ENCODE data around the gene AUNIP.
"Not testable (repeated sequence)": the region's sequence is repeated elsewhere in the genome, so short reads cannot be mapped to it uniquely, and the experiment has no call there.

Gene AUNIP

GRCh38 chr1:25861316-25862286, 2.3 kb upstream of the AUNIP start:
- H3K36me3 Mint-ChIP-seq: no peaks in the 10 kb centered on the region

GRCh38 chr1:25858494-25858893, 763 bp downstream of the AUNIP start:
- peak overlapping the region; percentile 84 for H3K27ac Mint-ChIP-seq
- peak overlapping the region; percentile 93 for H3K4me3 Mint-ChIP-seq
- H3K36me3 Mint-ChIP-seq: no peaks in the 10 kb centered on the region
- H3K4me1 Mint-ChIP-seq: peaks cover 25% of the 10 kb centered on the region
- no peaks in the 10 kb centered on the region for H3K9me3 Mint-ChIP-seq
- H3K27me3 Mint-ChIP-seq: no peaks in the 10 kb centered on the region

More at GRCh38 chr1:25861316-25862286, 2.3 kb upstream of the AUNIP start:
- Mint-ChIP-seq H3K27ac (peak overlapping the region; percentile 86), H3K27me3 (no peaks in the 10 kb centered on the region), H3K4me1 (peaks cover 25% of the 10 kb centered on the region), H3K9me3 (no peaks in the 10 kb centered on the region), H3K4me3 (no peak overlapping the region)

- H3K27ac Mint-ChIP-seq: no peak overlapping the region
- peak overlapping the region; percentile 19 for H3K4me3 Mint-ChIP-seq
- H3K4me1 Mint-ChIP-seq: peaks cover 25% of the 10 kb centered on the region
- H3K27me3 Mint-ChIP-seq: no peaks in the 10 kb centered on the region
- H3K9me3 Mint-ChIP-seq: no peaks in the 10 kb centered on the region
- no peaks in the 10 kb centered on the region for H3K36me3 Mint-ChIP-seq
These were observed 2.4 kb downstream of the AUNIP start for GRCh38 chr1:25856856-25857255.

- Mint-ChIP-seq H3K27me3 (no peaks in the 10 kb centered on the region), H3K4me3 (no peak overlapping the region), H3K9me3 (no peaks in the 10 kb centered on the region), H3K27ac (no peak overlapping the region), H3K36me3 (no peaks in the 10 kb centered on the region), H3K4me1 (peaks cover 12% of the 10 kb centered on the region)
These were observed 4.7 kb downstream of the AUNIP start for GRCh38 chr1:25854554-25854953.

- H3K27me3 Mint-ChIP-seq: no peaks in the 10 kb centered on the region
These were observed 10.7 kb downstream of the AUNIP start for GRCh38 chr1:25848531-25848930.

GRCh38 chr1:25847929-25848328, 11.3 kb downstream of the AUNIP start:
- Mint-ChIP-seq H3K4me1 (no peaks in the 10 kb centered on the region), H3K27me3 (no peaks in the 10 kb centered on the region), H3K36me3 (no peaks in the 10 kb centered on the region), H3K9me3 (no peaks in the 10 kb centered on the region), H3K4me3 (no peak overlapping the region), H3K27ac (no peak overlapping the region)

More at GRCh38 chr1:25848531-25848930, 10.7 kb downstream of the AUNIP start:
- no peaks in the 10 kb centered on the region for H3K9me3 Mint-ChIP-seq
- no peaks in the 10 kb centered on the region for H3K36me3 Mint-ChIP-seq
- H3K4me1 Mint-ChIP-seq: no peaks in the 10 kb centered on the region
- no peak overlapping the region for H3K4me3 Mint-ChIP-seq
- no peak overlapping the region for H3K27ac Mint-ChIP-seq

GRCh38 chr1:25845664-25846063, 13.6 kb downstream of the AUNIP start:
- no peaks in the 10 kb centered on the region for H3K4me1 Mint-ChIP-seq
- no peaks in the 10 kb centered on the region for H3K9me3 Mint-ChIP-seq
- H3K27me3 Mint-ChIP-seq: no peaks in the 10 kb centered on the region
- H3K36me3 Mint-ChIP-seq: no peaks in the 10 kb centered on the region
- no peak overlapping the region for H3K4me3 Mint-ChIP-seq
- H3K27ac Mint-ChIP-seq: no peak overlapping the region

GRCh38 chr1:25844536-25845337, 14.5 kb downstream of the AUNIP start:
- peaks cover 4% of the 10 kb centered on the region for H3K9me3 Mint-ChIP-seq
- H3K27ac Mint-ChIP-seq: no peak overlapping the region
- H3K4me1 Mint-ChIP-seq: no peaks in the 10 kb centered on the region
- H3K4me3 Mint-ChIP-seq: no peak overlapping the region
- H3K36me3 Mint-ChIP-seq: peaks cover 4% of the 10 kb centered on the region
- no peaks in the 10 kb centered on the region for H3K27me3 Mint-ChIP-seq

- peaks cover 5% of the 10 kb centered on the region for H3K9me3 Mint-ChIP-seq
- H3K27ac Mint-ChIP-seq: no peak overlapping the region
- H3K4me1 Mint-ChIP-seq: no peaks in the 10 kb centered on the region
- peaks cover 4% of the 10 kb centered on the region for H3K36me3 Mint-ChIP-seq
- no peak overlapping the region for H3K4me3 Mint-ChIP-seq
- H3K27me3 Mint-ChIP-seq: no peaks in the 10 kb centered on the region
These were observed 15.8 kb downstream of the AUNIP start for GRCh38 chr1:25843483-25843882.

GRCh38 chr1:25839808-25840207, 19.4 kb downstream of the AUNIP start:
- not testable (repeated sequence) for H3K27ac Mint-ChIP-seq, H3K4me1 Mint-ChIP-seq, H3K4me3 Mint-ChIP-seq, H3K27me3 Mint-ChIP-seq, H3K36me3 Mint-ChIP-seq, H3K9me3 Mint-ChIP-seq

- Mint-ChIP-seq H3K36me3 (peaks cover 4% of the 10 kb centered on the region), H3K27me3 (no peaks in the 10 kb centered on the region)
These were observed 21.9 kb downstream of the AUNIP start for GRCh38 chr1:25837262-25837875.

GRCh38 chr1:25836695-25837094, 22.6 kb downstream of the AUNIP start:
- H3K4me1 Mint-ChIP-seq: peaks cover 9% of the 10 kb centered on the region
- no peaks in the 10 kb centered on the region for H3K27me3 Mint-ChIP-seq
- no peak overlapping the region for H3K27ac Mint-ChIP-seq
- H3K9me3 Mint-ChIP-seq: peaks cover 5% of the 10 kb centered on the region
- H3K36me3 Mint-ChIP-seq: peaks cover 4% of the 10 kb centered on the region
- H3K4me3 Mint-ChIP-seq: no peak overlapping the region

More at GRCh38 chr1:25837262-25837875, 21.9 kb downstream of the AUNIP start:
- Mint-ChIP-seq H3K4me1 (peaks cover 2% of the 10 kb centered on the region), H3K9me3 (peaks cover 5% of the 10 kb centered on the region), H3K27ac (no peak overlapping the region), H3K4me3 (no peak overlapping the region)

GRCh38 chr1:25834894-25835293, 24.4 kb downstream of the AUNIP start:
- Mint-ChIP-seq H3K27me3 (no peaks in the 10 kb centered on the region), H3K27ac (no peak overlapping the region), H3K9me3 (peaks cover 2% of the 10 kb centered on the region), H3K4me1 (peaks cover 19% of the 10 kb centered on the region), H3K36me3 (peaks cover 2% of the 10 kb centered on the region), H3K4me3 (no peak overlapping the region)

GRCh38 chr1:25833158-25833557, 26.1 kb downstream of the AUNIP start:
- no peak overlapping the region for H3K27ac Mint-ChIP-seq
- no peaks in the 10 kb centered on the region for H3K27me3 Mint-ChIP-seq

GRCh38 chr1:25832336-25833037, 26.8 kb downstream of the AUNIP start:
- H3K27ac Mint-ChIP-seq: peak overlapping the region; percentile 8
- no peaks in the 10 kb centered on the region for H3K27me3 Mint-ChIP-seq
- H3K9me3 Mint-ChIP-seq: no peaks in the 10 kb centered on the region
- peaks cover 10% of the 10 kb centered on the region for H3K36me3 Mint-ChIP-seq
- H3K4me3 Mint-ChIP-seq: no peak overlapping the region
- peaks cover 19% of the 10 kb centered on the region for H3K4me1 Mint-ChIP-seq

More at GRCh38 chr1:25833158-25833557, 26.1 kb downstream of the AUNIP start:
- no peak overlapping the region for H3K4me3 Mint-ChIP-seq
- H3K4me1 Mint-ChIP-seq: peaks cover 19% of the 10 kb centered on the region
- no peaks in the 10 kb centered on the region for H3K9me3 Mint-ChIP-seq
- peaks cover 7% of the 10 kb centered on the region for H3K36me3 Mint-ChIP-seq

Measured in activated naive CD4-positive, alpha-beta T cell treated with anti-CD3 and anti-CD28 coated beads, Interleukin-2, amount 50 U/mL, for 24 hours (primary cell).